SIG-M5 treated with dmso at 0.1 percent for 504 hours (cell line): ENCODE measurements around the gene SRPRB.
A peak's percentile ranks its signal among the peaks of the same experiment; 100 is the strongest.

Experiments used
- DNase-seq: peaks from one replicate; lab custom pipeline; 2025; ENCODE audit not compliant: unreplicated experiment; lab: John Stamatoyannopoulos, UW

SRPRB gene

GRCh38 chr3:133805702-133806475 lies at the start of gene SRPRB:
TSS of gene SRPRB (plus strand) at chr3:133805815. CDS start at chr3:133805849, 34 bp downstream.
- DNase-seq: peak; percentile 93

GRCh38 chr3:133756716-133757694 lies 48.6 kb upstream of the SRPRB start:
- DNase-seq: no peak

GRCh38 chr3:133757701-133758567 lies 47.7 kb upstream of the SRPRB start:
- no peak for DNase-seq

- DNase-seq: no peak
Measured at GRCh38 chr3:133758568-133758928, 47.1 kb upstream of the SRPRB start.

GRCh38 chr3:133758964-133759739 lies 46.5 kb upstream of the SRPRB start:
- DNase-seq: no peak

GRCh38 chr3:133759740-133760305 lies 45.8 kb upstream of the SRPRB start:
- DNase-seq: no peak

- DNase-seq: no peak
Measured at GRCh38 chr3:133760916-133761315, 44.7 kb upstream of the SRPRB start.

- DNase-seq: no peak
Measured at GRCh38 chr3:133761605-133762484, 43.8 kb upstream of the SRPRB start.

- no peak for DNase-seq
Measured at GRCh38 chr3:133762539-133762938, 43.1 kb upstream of the SRPRB start.

GRCh38 chr3:133763797-133764683 lies 41.6 kb upstream of the SRPRB start:
- no peak for DNase-seq

- no peak for DNase-seq
Measured at GRCh38 chr3:133765256-133765655, 40.4 kb upstream of the SRPRB start.

GRCh38 chr3:133767607-133768006 lies 38.0 kb upstream of the SRPRB start:
- DNase-seq: no peak

- no peak for DNase-seq
Measured at GRCh38 chr3:133769536-133769935, 36.1 kb upstream of the SRPRB start.

GRCh38 chr3:133773732-133774131 lies 31.9 kb upstream of the SRPRB start:
- DNase-seq: no peak

GRCh38 chr3:133775309-133775708 lies 30.3 kb upstream of the SRPRB start:
- no peak for DNase-seq

- no peak for DNase-seq
Measured at GRCh38 chr3:133775835-133776234, 29.8 kb upstream of the SRPRB start.

GRCh38 chr3:133776794-133777438 lies 28.7 kb upstream of the SRPRB start:
- DNase-seq: no peak
